GM21367 (cell line): Measurements from ENCODE around the gene B4GALNT4.
"Not testable (repeated sequence)": the region's sequence is repeated elsewhere in the genome, so short reads cannot be mapped to it uniquely, and the experiment has no call there.

Experiments
- ATAC-seq: cut with Tn5 transposase; IDR thresholded peaks from one replicate; pipeline ENCODE4 v1.9.1; 2021; ENCODE audit not compliant: unreplicated experiment

Gene B4GALNT4

DNA sequence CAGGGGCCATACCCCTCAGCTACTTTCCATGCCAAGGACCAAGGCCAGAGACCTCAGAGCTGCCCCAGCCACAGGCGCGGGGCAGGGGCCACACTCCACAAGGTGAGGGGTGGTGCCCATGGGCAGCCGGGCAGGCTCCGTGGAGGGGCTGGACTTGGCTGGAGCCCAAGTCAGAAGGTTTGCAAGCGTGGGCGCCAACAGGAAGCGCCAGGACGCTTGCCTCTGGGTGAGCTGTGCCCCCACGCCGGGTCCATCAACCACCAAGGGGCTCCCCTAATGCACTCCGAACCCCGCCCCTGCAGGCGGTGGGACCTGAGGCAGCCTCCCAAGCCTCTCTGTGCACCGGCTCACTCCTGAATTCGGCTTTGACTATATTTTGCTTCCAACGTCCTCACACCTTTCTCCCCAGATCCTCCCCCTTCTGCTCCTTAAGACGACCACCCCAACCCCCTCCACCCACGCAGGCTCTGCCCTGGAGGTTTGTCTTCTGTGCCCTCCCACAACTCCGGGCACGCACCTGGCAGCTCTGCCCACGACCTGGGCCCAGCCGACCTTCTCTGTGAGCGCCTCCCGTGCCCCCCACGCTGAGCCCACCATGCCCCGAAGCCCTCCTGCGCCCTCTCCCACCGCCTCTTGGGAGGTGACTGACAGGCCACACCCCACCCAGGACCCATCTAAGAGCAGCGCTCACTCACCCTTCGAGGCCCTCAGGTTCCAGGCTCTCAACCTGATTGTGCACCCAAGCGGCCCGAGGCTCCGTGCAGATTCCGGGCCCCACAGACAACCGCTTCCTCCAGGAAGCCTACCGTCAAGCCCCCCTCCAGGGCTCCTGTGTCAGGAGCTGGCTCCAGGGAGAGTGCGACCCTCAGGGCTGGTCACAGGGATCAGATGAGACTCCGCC, 22.1 kb downstream of the B4GALNT4 start:
- no peak for ATAC-seq

DNA sequence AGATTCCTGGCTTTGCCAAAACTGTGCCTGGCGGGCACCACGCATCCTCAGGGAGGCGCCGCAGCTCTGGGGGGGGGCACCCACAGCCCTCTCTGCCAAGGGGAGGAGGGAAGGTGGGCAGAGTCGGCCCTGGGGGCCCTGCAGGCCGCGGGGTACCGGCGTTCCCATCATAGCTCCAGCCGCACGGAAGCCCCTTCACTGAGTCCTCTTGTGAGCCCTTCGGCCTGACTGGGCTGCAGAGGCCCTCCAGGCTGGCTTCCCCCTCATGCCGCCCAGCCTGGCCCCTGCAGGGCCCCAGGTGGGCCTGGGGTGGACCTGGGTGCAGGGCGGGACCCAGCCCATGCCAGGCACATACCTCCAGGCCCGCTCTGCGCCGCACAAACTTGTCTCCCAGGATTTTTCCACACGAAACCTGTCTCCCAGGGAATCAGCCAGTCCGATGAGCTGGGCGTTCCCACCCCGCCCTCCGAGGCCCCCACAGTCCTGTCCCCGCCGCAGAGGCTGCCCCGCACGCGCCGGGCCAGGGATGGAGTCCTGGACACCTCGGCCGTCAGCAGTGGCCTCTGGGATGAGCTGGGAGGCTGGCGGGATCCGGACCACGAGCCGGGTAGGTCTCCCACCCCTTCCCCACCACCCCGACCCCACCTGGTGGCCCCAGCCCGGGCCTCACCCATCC, 22.9 kb downstream of the B4GALNT4 start:
- ATAC-seq: no peak

DNA sequence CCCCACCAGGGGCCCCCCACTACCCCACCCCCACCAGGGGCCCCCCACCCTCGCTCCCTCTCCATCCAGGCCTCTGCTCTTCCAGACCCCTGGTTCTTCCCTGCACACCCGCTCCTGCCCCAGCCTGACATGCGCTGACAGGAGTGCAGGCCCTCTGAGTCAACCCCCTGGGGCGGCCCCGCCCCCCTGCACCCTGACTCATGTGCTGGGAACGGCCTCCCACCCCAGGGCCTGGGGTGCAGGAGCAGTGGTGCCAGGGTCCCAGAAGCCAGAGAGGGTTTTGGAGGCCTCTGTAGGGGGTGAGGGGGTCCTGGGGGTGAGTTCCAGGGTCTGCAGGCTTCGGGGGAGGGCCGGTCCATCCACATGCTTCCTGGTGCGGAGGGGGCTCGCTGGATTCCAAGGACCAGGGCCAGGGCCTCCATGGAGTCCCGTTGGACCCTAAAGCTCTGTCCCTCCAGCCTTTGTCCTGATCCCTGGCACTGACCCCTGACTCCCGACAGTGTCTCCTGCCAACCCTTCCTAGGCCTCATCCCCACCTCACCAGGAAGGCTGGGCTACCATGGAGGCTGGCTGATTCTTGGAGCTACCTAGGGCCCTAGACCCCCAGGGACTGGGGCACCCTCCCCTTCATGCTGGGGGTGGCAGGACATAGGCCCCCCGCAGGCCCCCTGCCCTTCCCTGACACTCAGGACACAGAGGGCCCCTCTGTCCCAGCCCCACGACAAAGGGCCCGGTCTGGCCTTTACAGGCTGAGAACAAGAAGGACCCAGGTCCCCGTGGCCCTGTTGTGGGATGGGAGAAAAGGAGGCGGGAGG, 24.1 kb downstream of the B4GALNT4 start:
- ATAC-seq: no peak

DNA sequence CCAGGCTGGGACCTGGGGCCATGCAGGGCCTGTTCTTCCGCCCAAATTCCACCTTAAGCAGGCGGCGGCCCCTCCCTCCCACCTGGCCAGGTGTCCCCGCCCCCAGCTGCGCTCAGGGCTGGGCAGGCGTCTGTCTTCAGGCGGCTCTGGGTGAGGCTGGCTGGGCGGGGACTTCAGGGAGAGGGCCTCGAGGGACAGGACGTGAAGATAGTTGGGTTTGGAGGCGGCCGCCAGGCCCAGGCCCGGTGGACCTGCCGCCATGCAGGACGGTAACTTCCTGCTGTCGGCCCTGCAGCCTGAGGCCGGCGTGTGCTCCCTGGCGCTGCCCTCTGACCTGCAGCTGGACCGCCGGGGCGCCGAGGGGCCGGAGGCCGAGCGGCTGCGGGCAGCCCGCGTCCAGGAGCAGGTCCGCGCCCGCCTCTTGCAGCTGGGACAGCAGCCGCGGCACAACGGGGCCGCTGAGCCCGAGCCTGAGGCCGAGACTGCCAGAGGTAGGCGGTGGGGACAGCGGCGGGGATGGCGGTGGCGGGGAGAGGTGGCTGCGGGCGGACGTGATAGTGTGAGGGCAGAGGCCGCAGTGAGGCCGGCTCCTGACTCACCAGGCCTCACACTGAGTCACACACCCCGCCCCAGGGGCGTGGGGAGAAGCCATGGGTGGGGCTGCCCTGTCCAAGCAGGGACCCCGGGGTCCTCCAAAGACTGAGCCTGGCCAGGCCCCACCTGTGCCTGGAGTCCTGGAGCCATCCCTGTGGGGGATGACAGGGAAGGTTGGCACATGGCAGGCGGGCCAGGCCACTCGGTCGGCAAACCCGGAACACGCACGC, 24.9 kb downstream of the B4GALNT4 start, which contains the start of gene PKP3:
TSS of gene PKP3 (plus strand) at position 176 of the 824 bp plus-strand sequence. CDS start at position 260, 84 bp downstream.
- ATAC-seq: no peak

DNA sequence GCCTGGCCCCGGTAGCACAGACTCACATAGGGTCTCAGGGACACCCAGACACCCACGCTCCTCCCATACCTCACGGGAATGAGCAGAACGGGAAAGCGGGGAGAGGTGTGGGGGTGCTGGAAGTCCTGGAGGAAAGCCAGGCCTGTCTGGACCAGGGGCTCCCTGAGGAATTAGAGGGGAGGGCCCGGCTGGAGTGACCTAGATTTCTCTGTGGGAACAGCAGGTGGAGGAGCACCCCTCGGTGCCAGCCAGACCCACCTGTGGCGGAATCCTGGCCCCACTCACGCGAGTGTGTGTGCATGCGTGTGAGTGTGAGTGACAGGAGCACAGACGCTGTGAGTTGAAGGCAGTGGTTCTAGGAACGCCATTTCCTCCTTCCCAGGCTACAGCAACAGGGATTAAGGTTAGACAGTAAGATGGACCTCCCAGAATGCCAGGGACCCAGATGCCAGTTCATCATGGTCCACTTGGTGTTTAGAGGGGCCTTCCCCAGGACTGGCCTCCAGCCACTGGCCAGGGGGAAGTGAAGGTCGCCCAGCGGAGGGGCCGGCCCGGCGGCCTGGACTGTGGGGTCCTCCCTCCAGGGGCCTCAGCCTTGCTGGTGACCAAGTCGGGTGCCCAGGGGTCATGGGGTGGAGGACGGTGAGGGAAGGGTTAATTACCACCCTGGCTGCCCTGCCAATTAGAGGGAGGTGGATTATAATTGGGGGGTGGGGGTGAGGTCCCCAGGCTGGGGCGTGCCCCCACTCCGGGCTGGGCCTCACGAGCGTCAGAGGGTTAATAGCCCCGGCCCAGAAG, 25.8 kb downstream of the B4GALNT4 start:
- no peak for ATAC-seq

DNA sequence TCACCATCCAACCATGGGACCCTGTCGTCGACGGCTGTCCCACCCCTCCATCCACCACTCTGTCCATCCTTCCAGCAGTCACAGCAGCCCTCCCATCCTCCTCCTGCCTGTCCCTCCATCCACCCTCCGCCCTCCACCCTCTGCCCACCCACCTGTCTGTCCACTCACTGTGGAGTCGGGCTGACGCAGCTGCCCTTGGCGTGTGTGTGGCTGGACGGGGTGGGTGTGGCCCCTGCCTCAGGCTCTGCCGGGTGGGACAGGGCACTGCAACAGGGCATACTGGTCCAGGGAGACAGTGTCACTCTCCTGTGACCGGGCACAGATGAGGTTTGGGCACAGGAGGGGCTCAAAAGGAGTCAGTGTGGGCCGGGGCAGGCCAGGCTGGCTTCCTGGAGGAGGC, 26.6 kb downstream of the B4GALNT4 start:
- no peak for ATAC-seq

DNA sequence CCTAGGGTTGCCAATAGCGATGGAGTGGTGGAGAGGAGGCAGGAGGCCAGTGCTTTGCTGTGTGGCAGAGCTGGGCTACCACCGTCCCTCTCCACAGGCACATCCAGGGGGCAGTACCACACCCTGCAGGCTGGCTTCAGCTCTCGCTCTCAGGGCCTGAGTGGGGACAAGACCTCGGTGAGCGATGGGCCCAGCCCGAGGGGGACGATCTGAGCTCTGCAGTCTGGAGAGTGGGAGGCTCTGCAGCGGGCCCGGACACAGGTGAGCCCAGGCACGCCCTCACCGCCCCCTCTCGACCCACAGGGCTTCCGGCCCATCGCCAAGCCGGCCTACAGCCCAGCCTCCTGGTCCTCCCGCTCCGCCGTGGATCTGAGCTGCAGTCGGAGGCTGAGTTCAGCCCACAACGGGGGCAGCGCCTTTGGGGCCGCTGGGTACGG, 27.2 kb downstream of the B4GALNT4 start:
- no peak for ATAC-seq

DNA sequence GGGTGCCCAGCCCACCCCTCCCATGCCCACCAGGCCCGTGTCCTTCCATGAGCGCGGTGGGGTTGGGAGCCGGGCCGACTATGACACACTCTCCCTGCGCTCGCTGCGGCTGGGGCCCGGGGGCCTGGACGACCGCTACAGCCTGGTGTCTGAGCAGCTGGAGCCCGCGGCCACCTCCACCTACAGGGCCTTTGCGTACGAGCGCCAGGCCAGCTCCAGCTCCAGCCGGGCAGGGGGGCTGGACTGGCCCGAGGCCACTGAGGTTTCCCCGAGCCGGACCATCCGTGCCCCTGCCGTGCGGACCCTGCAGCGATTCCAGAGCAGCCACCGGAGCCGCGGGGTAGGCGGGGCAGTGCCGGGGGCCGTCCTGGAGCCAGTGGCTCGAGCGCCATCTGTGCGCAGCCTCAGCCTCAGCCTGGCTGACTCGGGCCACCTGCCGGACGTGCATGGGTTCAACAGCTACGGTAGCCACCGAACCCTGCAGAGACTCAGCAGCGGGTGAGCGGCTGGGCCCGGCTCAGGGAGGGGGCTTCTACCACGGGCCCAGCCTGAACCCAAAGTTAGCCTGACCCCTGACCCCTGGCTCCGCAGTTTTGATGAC, 27.7 kb downstream of the B4GALNT4 start:
- ATAC-seq: no peak

DNA sequence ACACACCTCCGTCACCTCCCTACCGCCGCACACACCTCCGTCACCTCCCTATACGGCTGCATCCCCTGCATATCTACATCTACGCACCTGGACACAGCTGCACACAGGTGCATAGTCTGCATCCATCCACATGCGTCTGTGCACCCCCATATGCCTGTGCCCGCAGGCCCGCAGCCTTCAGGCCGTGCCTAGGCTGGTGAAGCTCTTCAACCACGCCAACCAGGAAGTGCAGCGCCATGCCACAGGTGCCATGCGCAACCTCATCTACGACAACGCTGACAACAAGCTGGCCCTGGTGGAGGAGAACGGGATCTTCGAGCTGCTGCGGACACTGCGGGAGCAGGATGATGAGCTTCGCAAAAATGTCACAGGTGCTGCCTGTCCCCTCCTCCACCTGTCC, 29.5 kb downstream of the B4GALNT4 start:
- ATAC-seq: no peak

DNA sequence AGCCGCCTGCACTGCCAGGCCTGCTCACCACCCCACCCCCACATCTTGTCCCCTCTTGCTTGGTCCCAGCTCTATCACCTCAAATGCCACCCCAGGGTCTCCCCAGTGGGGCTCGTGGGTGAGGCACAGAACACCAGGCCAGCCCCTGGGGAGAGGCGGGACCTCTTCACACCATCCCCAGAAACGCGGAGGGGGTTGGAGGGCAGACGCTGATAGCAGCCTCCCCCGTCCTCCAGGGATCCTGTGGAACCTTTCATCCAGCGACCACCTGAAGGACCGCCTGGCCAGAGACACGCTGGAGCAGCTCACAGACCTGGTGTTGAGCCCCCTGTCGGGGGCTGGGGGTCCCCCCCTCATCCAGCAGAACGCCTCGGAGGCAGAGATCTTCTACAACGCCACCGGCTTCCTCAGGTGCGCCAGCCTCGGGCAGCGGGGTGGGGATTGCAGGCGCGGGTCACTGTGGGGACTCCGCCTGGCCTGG, 30.5 kb downstream of the B4GALNT4 start:
- no peak for ATAC-seq

DNA sequence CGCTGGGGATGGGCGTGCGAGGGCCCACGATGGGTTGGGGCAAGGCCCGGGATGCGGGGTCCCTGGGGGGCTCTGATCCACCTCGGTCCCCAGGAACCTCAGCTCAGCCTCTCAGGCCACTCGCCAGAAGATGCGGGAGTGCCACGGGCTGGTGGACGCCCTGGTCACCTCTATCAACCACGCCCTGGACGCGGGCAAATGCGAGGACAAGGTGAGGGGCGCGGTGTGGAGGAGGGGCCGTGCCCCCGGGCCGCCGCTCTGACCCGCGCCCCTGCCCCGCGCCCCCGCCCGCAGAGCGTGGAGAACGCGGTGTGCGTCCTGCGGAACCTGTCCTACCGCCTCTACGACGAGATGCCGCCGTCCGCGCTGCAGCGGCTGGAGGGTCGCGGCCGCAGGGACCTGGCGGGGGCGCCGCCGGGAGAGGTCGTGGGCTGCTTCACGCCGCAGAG, 31.0 kb downstream of the B4GALNT4 start:
- no peak for ATAC-seq

DNA sequence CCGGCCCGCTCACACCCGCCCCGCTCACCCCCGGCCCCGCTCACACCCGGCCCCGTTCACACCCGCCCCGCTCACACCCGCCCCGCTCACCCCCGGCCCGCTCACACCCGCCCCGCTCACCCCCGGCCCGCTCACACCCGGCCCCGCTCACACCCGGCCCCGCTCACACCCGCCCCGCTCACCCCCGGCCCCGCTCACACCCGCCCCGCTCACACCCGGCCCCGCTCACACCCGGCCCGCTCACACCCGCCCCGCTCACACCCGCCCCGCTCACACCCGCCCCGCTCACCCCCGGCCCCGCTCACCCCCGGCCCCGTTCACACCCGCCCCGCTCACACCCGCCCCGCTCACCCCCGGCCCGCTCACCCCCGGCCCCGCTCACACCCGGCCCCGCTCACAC, 31.9 kb downstream of the B4GALNT4 start:
- ATAC-seq: not testable (repeated sequence)

DNA sequence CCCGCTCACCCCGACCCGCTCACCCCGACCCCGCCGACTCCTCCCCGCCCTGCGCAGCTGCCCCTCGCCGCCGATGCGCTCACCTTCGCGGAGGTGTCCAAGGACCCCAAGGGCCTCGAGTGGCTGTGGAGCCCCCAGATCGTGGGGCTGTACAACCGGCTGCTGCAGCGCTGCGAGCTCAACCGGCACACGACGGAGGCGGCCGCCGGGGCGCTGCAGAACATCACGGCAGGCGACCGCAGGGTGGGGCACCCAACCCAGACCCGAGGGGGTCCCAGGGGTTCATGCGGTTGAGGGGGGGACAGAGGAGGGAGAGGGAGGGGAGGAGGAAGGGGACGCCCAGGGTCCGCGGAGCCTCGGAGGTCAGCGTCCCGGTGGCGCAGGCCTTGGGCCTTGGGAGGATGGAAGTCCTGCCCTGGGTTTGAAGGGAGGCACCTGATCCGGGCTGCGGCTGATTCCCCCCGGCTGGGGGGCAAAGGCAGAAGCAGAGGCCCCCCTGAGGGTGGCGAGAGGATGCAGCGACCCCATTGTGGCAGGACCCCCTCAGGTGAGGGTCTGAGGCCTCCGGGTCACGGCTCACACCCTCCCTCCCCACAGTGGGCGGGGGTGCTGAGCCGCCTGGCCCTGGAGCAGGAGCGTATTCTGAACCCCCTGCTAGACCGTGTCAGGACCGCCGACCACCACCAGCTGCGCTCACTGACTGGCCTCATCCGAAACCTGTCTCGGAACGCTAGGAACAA, 33.9 kb downstream of the B4GALNT4 start:
- no peak for ATAC-seq

DNA sequence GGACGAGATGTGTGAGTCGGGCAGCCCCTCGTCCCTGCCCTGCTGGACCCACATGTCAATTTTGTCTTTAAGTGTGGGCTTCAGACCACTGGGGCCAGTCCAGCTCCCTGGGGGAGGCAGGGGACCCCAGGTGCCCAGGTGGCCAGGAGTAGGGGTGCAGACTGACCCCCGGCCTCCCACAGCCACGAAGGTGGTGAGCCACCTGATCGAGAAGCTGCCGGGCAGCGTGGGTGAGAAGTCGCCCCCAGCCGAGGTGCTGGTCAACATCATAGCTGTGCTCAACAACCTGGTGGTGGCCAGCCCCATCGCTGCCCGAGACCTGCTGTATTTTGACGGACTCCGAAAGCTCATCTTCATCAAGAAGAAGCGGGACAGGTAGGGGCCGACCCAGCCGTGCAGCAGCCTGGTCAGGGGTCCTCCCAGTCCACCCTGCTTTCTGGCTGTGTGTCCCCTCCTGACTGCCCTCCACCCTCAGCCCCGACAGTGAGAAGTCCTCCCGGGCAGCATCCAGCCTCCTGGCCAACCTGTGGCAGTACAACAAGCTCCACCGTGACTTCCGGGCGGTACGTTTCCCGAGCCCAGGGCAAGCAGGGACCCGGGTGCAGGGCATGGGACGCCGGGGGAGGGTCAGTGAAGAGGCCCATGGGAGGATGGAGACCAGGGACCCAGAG, 34.6 kb downstream of the B4GALNT4 start:
- ATAC-seq: no peak

DNA sequence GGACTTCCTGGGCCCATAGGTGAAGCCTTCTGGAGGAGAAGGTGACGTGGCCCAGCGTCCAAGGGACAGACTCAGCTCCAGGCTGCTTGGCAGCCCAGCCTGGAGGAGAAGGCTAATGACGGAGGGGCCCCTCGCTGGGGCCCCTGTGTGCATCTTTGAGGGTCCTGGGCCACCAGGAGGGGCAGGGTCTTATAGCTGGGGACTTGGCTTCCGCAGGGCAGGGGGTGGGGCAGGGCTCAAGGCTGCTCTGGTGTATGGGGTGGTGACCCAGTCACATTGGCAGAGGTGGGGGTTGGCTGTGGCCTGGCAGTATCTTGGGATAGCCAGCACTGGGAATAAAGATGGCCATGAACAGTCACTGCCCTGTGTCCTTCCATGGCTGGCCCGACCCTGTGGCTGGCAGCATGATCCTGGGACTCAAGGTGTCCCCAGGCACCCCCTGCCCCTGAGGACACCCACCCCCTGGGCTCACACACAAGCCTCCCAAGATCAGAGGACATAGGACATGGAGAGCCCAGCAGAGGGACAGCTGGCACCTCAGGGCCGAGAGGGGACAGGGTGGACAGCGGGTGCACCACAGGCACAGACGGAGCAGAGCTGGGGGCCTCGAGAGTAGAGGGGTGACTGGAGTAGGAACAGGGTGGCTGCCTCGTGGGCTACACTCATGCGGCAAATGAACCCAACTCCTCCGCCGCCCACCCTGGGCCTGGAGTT, 35.4 kb downstream of the B4GALNT4 start:
- ATAC-seq: no peak

DNA sequence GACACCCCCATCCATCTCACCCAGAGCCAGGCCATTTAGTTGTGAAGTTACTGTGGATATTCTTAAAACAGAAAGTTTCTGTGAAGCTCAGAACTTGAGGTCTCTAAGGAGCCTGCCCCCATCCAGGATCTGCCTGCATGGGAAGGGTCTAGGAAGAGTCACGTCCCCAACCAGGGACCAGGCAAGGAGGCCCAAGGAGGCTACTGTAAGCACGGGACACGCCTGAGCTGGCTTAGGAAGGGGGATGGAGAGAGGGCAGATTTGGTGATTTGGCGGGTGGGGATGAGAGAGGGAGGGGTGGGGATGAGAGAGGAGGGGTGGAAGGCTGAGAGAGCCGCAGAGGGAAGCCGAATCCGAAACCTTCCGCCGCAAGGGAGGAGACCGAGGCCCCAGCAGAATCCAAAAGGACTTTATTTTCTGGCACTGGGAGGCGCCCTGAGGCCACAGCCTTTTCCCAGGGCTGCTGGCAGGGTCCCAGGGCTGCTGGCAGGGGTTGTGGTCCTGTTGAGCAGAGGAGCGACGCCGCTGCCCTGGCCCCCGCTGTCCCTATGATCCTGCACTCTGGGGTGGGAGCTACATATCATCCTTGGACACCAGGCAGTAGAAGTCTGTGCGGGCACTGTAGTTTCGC, 36.1 kb downstream of the B4GALNT4 start:
- ATAC-seq: no peak
